GM12878 (cell line): ENCODE measurements around the gene LMAN1L. TPM values are rescaled to one million over a fixed set of nuclear protein-coding genes. Genes with fewer than 3 reads are reported as not detected.

ENCODE experiments used
- ATAC-seq: fragments of 200-7000 bp; cut with Tn5 transposase; 3 replicates; pipeline ENCODE4 v1.9.1; 2020; ENCODE audit warnings: mild to moderate bottlenecking, moderate library complexity
- BruUV-seq: library from RNA; stranded (reverse); fragments of 400-500 nt; replicated peaks from 2 replicates; lab custom pipeline; 2021; lab: Mats Ljungman, UMichigan
- CTCF ChIA-PET: fragments of 300-600 bp; sonication (Branson Sonifier 250); formaldehyde crosslinking; extraction: SDS; loops from one replicate; lab custom pipeline; 2021; ENCODE audit warnings: inconsistent platforms; lab: Yijun Ruan, JAX
- POLR2A ChIA-PET: fragments of 350-600 bp; formaldehyde crosslinking; extraction: SDS; loops from one replicate; lab custom pipeline; 2021; ENCODE audit warnings: inconsistent platforms; lab: Charles Lee
- RAD21 ChIA-PET: fragments of 300-600 bp; sonication (Branson Sonifier 250); formaldehyde crosslinking; loops from one replicate; lab custom pipeline; 2023; ENCODE audit warnings: antibody characterized with exemption; ENCODE audit not compliant: unreplicated experiment; lab: Charles Lee
- SMC1A ChIA-PET: fragments of 300-600 bp; sonication (Branson Sonifier 250); formaldehyde crosslinking; loops from one replicate; lab custom pipeline; 2023; ENCODE audit not compliant: unreplicated experiment, uncharacterized antibody; lab: Charles Lee
- DNase-seq: peaks from one replicate; pipeline ENCODE4 v3.0.0-alpha.2; 2011; ENCODE audit warnings: low read depth, low spot score
- FAIRE-seq: peaks from 3 replicates; lab custom pipeline; 2011; peaks lifted over from hg19 to GRCh38; lab: Jason Lieb, UNC
- H2AFZ ChIP-seq: 2 replicates; pipeline ENCODE4 v1.6.0; 2011; ENCODE audit warnings: low read depth, low read length, control low read depth; ENCODE audit not compliant: control insufficient read depth
- H3K27ac ChIP-seq: 2 replicates; pipeline ENCODE4 v1.5.1; 2011; ENCODE audit warnings: control low read depth; ENCODE audit not compliant: control insufficient read depth, insufficient read depth
- H3K27me3 ChIP-seq, 2 experiments: replicated peaks in 1 of 2; 2 replicates each; pipeline versions ENCODE4 v1.6.0 to v1.6.1; 2011; ENCODE audit warnings: low read length in 1 of 2; ENCODE audit not compliant: control insufficient read depth in 2 of 2, insufficient read depth in 2 of 2
- H3K36me3 ChIP-seq, 2 experiments: 2 replicates each; pipeline ENCODE4 v1.5.1; 2011; ENCODE audit warnings: low read length in 1 of 2; ENCODE audit not compliant: control insufficient read depth in 2 of 2, insufficient read depth in 2 of 2
- H3K4me1 ChIP-seq: 2 replicates; pipeline ENCODE4 v1.6.1; 2011; ENCODE audit warnings: mild to moderate bottlenecking, low read length, moderate library complexity, mixed read lengths; ENCODE audit not compliant: control insufficient read depth, insufficient read depth
- H3K4me2 ChIP-seq: 2 replicates; pipeline ENCODE4 v1.6.0; 2011; ENCODE audit warnings: control low read depth; ENCODE audit not compliant: control insufficient read depth, insufficient read depth
- H3K4me3 ChIP-seq: fragments of 200-600 bp; sonication (generic); 2 replicates; pipeline ENCODE4 v1.5.1; 2016
- H3K79me2 ChIP-seq: 2 replicates; pipeline ENCODE4 v1.6.0; 2011; ENCODE audit warnings: low read length; ENCODE audit not compliant: control insufficient read depth, insufficient read depth
- H3K9ac ChIP-seq: 2 replicates; pipeline ENCODE4 v1.8.0; 2011; ENCODE audit warnings: low read length, control low read depth, mixed read lengths; ENCODE audit not compliant: control insufficient read depth, insufficient read depth
- H3K9me3 ChIP-seq: replicated peaks from 3 replicates; pipeline ENCODE4 v1.5.1; 2011; ENCODE audit warnings: mild to moderate bottlenecking, low read length; ENCODE audit not compliant: control insufficient read depth, insufficient read depth
- H4K20me1 ChIP-seq: 2 replicates; pipeline ENCODE4 v1.6.0; 2011; ENCODE audit not compliant: control insufficient read depth, insufficient read depth
- BCL3 ChIP-seq: IDR thresholded peaks from 2 replicates; pipeline ENCODE4 v1.6.1; 2011; ENCODE audit warnings: borderline replicate concordance, low read depth, mild to moderate bottlenecking, moderate library complexity, low read length; ENCODE audit not compliant: insufficient read depth, poor library complexity, severe bottlenecking
- BRCA1 ChIP-seq: IDR thresholded peaks from 2 replicates; pipeline ENCODE4 v1.6.1; 2011; ENCODE audit warnings: low read depth, low read length, improper control_type of control experiment
- CHD1 ChIP-seq: IDR thresholded peaks from 2 replicates; pipeline ENCODE4 v1.6.1; 2012; ENCODE audit warnings: low read depth, low read length, improper control_type of control experiment
- CREB1 ChIP-seq: IDR thresholded peaks from 2 replicates; pipeline ENCODE4 v1.6.1; 2012; ENCODE audit warnings: low read depth, mild to moderate bottlenecking, inconsistent platforms
- CTCF ChIP-seq, 3 experiments: IDR thresholded peaks in 2 of 3; conservative IDR thresholded peaks in 1 of 3; 2 replicates each; pipeline ENCODE4 v1.5.1; 2011; ENCODE audit warnings: low read depth in 3 of 3, low read length in 3 of 3, mild to moderate bottlenecking in 3 of 3, control low read depth in 2 of 3, moderate library complexity in 2 of 3, inconsistent platforms in 1 of 3, mixed read lengths in 1 of 3; ENCODE audit not compliant: control insufficient read depth in 2 of 3, insufficient read depth in 1 of 3; ENCODE audit errors: extremely low read depth in 1 of 3
- EED ChIP-seq: sonication (generic); IDR thresholded peaks from 2 replicates; pipeline ENCODE4 v1.6.1; 2016; ENCODE audit warnings: antibody characterized with exemption, low read depth
- ETV6 ChIP-seq, 2 experiments: fragments of 450-650 bp in 1 of 2; IDR thresholded peaks in 1 of 2; conservative IDR thresholded peaks in 1 of 2; 2 replicates each; pipeline ENCODE4 v1.6.1; 2014; ENCODE audit warnings: antibody characterized with exemption in 1 of 2, borderline replicate concordance in 1 of 2, low read depth in 1 of 2, mild to moderate bottlenecking in 1 of 2, moderate library complexity in 1 of 2
- HCFC1 ChIP-seq: fragments of 150-350 bp; IDR thresholded peaks from 2 replicates; pipeline ENCODE4 v1.6.1; 2014; ENCODE audit warnings: low read length
- HDAC6 ChIP-seq: fragments of 200-600 bp; sonication (generic); IDR thresholded peaks from one replicate; pipeline ENCODE4 v1.8.0; 2017; ENCODE audit warnings: antibody characterized with exemption; ENCODE audit not compliant: unreplicated experiment
- HDGF ChIP-seq: fragments of 450-650 bp; IDR thresholded peaks from 2 replicates; pipeline ENCODE4 v1.6.1; 2016; ENCODE audit warnings: antibody characterized with exemption
- IKZF2 ChIP-seq, 2 experiments: fragments of 450-650 bp; IDR thresholded peaks; 2 replicates each; pipeline ENCODE4 v1.6.1; 2017; ENCODE audit warnings: mild to moderate bottlenecking in 2 of 2, moderate library complexity in 2 of 2
- JUNB ChIP-seq: IDR thresholded peaks from 2 replicates; pipeline ENCODE4 v1.6.1; 2016; ENCODE audit warnings: antibody characterized with exemption, mild to moderate bottlenecking
- LARP7 ChIP-seq: fragments of 450-650 bp; IDR thresholded peaks from 2 replicates; pipeline ENCODE4 v1.6.1; 2017; ENCODE audit warnings: mild to moderate bottlenecking
- PML ChIP-seq: IDR thresholded peaks from 2 replicates; pipeline ENCODE4 v1.6.1; 2012; ENCODE audit warnings: low read length, inconsistent platforms
- POLR2AphosphoS5 ChIP-seq: IDR thresholded peaks from 2 replicates; pipeline ENCODE4 v1.6.1; 2011; ENCODE audit warnings: mild to moderate bottlenecking, low read length, inconsistent platforms
- RFX5 ChIP-seq: IDR thresholded peaks from 2 replicates; pipeline ENCODE4 v1.6.1; 2011; ENCODE audit warnings: low read depth, low read length, improper control_type of control experiment
- SMC3 ChIP-seq: IDR thresholded peaks from 2 replicates; pipeline ENCODE4 v1.6.1; 2011; ENCODE audit warnings: low read length, improper control_type of control experiment, borderline replicate concordance
- TARDBP ChIP-seq: IDR thresholded peaks from 2 replicates; pipeline ENCODE4 v1.6.1; 2016; ENCODE audit warnings: borderline replicate concordance
- YY1 ChIP-seq: IDR thresholded peaks from 2 replicates; pipeline ENCODE4 v1.6.1; 2011; ENCODE audit warnings: low read depth, mild to moderate bottlenecking, low read length
- ZNF217 ChIP-seq: fragments of 450-650 bp; IDR thresholded peaks from 2 replicates; pipeline ENCODE4 v1.6.1; 2017; ENCODE audit warnings: antibody characterized with exemption, mild to moderate bottlenecking
- ZZZ3 ChIP-seq: IDR thresholded peaks from 2 replicates; pipeline ENCODE4 v1.6.1; 2011; ENCODE audit warnings: low read depth; ENCODE audit not compliant: control insufficient read depth, insufficient read length
- WGBS: methylation state at CpG from one replicate; pipeline ENCODE4 v1.1.6; 2016; ENCODE audit warnings: low lambda C conversion rate; ENCODE audit not compliant: insufficient replicate concordance, insufficient coverage; ENCODE audit errors: missing lambda C conversion rate; 5-methylcytosine and 5-hydroxymethylcytosine counted together
- in situ Hi-C: fragments of 300-500 bp; cut with MboI; formaldehyde crosslinking; loops from 9 replicates; pipeline ENCODE4 v1.14.3; 2018; ENCODE audit warnings: mixed read lengths
- intact Hi-C: fragments of 100-400 bp; cut with micrococcal nuclease; formaldehyde crosslinking; loops from one replicate; pipeline ENCODE4 v1.14.2; 2022; ENCODE audit not compliant: unreplicated experiment
- polyA plus RNA-seq, 11 experiments: library from polyadenylated mRNA; depleted of rRNA in 4 of 11; unstranded in 6 of 11; stranded (reverse) in 5 of 11; fragments of >200 nt; fragmentation: Nextera tagmentation in 4 of 11; fragmentation: Illumina TruSeq in 1 of 11; extraction: Ambion mirVana in 4 of 11; extraction: Trizol in 1 of 11; gene quantifications; 1 replicate in 1 of 11; 2 replicates in 10 of 11; pipeline versions ENCODE4 v1.2.1 to v1.2.3, GENCODE V29; 2011 to 2016; ENCODE audit warnings: inconsistent platforms in 2 of 11, missing spikeins in 2 of 11, low read depth in 1 of 11
- total RNA-seq, 4 experiments: library from RNA; depleted of rRNA in 3 of 4; stranded (reverse); fragments of >200 nt in 3 of 4; fragmentation: Illumina TruSeq in 1 of 4; extraction: Trizol in 1 of 4; gene quantifications; 2 replicates each; pipeline versions ENCODE4 v1.2.1 to v1.2.3, GENCODE V29; 2013 to 2021

The LMAN1L gene
- total and polyA plus RNA-seq, 10 of the 15 experiments (the other 5 are each of a cell fraction or from before 2014, with no cell fraction given) = not detected

- CTCF ChIA-PET = interaction anchor here (0.7 to 6.2 kb wide), 17 partner anchors 9 to 211 kb away, joined by 3 to 59 read pairs (median 5); partner anchors contain the start of gene FAM219B
- Histone ChIP-seq H3K36me3 (peaks cover 7 to 18% of the 10 kb centered on the region in 2 experiments; a peak in 3 of 4 replicates), H3K4me3 (peak within 1 kb of the TSS; percentile 86), H3K9me3 (no peaks in the 10 kb centered on the region), H3K79me2 (peaks cover 3% of the 10 kb centered on the region; the same call in 1 of the 2 replicates), H4K20me1 (no peaks in the 10 kb centered on the region), H3K4me1 (peaks cover 13% of the 10 kb centered on the region), H3K27ac (peak within 1 kb of the TSS; percentile 80), H3K27me3 (no peaks in the 10 kb centered on the region), H3K4me2 (peak within 1 kb of the TSS; percentile 93), H2AFZ (peak within 1 kb of the TSS; percentile 88), H3K9ac (peak within 1 kb of the TSS; percentile 77)
- WGBS = 1% methylated on average over 79 of the region's 84 CpGs
- POLR2A ChIA-PET = interaction anchor here (0.5 to 1.6 kb wide), 10 partner anchors 14 to 226 kb away, joined by 3 to 10 read pairs (median 5); no protein-coding TSS in a partner anchor
- ATAC-seq = peak; percentile 95
- no TSS peak for BruUV-seq
- in situ Hi-C loops = no loop called here
- FAIRE-seq = no peak
- no peak for DNase-seq
- RAD21 ChIA-PET = interaction anchor here (0.9 to 3.1 kb wide), 10 partner anchors 16 to 108 kb away, joined by 3 to 19 read pairs (median 8); partner anchors contain the start of gene FAM219B
- intact Hi-C loops = loop anchor here (2.0 to 5.0 kb wide), 4 partner anchors 28 to 72 kb away; no protein-coding TSS in a partner anchor
- SMC1A ChIA-PET = interaction anchor here (1.2 to 6.1 kb wide), 4 partner anchors 27 to 72 kb away, joined by 3 to 43 read pairs (median 11); no protein-coding TSS in a partner anchor
- TF ChIP-seq ETV6 (conservative IDR thresholded peaks at IDR 0.05 in 1 of 2, IDR thresholded peaks at IDR 0.05 in 1 of 2; ENCODE audit: borderline replicate concordance in 1 of 2, low read depth in 1 of 2) = no peak
- TF ChIP-seq HCFC1 = no peak
- peak; percentile 45 to 60 (median 50); a peak in 5 of 6 replicates for TF ChIP-seq CTCF (IDR thresholded peaks at IDR 0.05 in 2 of 3, conservative IDR thresholded peaks at IDR 0.05 in 1 of 3; ENCODE audit: control insufficient read depth in 2 of 3, extremely low read depth in 1 of 3, insufficient read depth in 1 of 3, low read depth in 3 of 3, low read length in 3 of 3)
- TF ChIP-seq PML = 0 out of 2 replicates have a peak, but pooled peaks have one; percentile 62
- peak; percentile 28; the same call in 1 of the 2 replicates for TF ChIP-seq SMC3
- TF ChIP-seq YY1 = peak; percentile 57
- TF ChIP-seq CREB1 = peak; percentile 33; the same call in 1 of the 2 replicates
- TF ChIP-seq TARDBP = no peak
- TF ChIP-seq BCL3 = peak; percentile 90
- peak; percentile 47; the same call in 1 of the 2 replicates for TF ChIP-seq EED
- no peak for TF ChIP-seq JUNB
- no peak; the same call in 1 of the 2 replicates for TF ChIP-seq POLR2AphosphoS5
- TF ChIP-seq RFX5 = no peak
- TF ChIP-seq HDAC6 = no peak
- TF ChIP-seq CHD1 = no peak
- peak; percentile 94 for TF ChIP-seq LARP7
- no peak; a peak in 1 of 4 replicates for TF ChIP-seq IKZF2 (IDR thresholded peaks at IDR 0.05)
- TF ChIP-seq ZZZ3 = no peak
- TF ChIP-seq BRCA1 = no peak
- peak; percentile 41; the same call in 1 of the 2 replicates for TF ChIP-seq HDGF
- TF ChIP-seq ZNF217 = peak; percentile 45; the same call in 1 of the 2 replicates
Observed at GRCh38 chr15:74842581-74843444, 30.2 kb downstream of the LMAN1L start, which contains the start of gene ULK3. TSS of gene ULK3 (minus strand) at chr15:74843156. CDS start at chr15:74843105, 51 bp downstream.
